Measurements from ENCODE around the gene SEC16A. TPM values are rescaled to one million over a fixed set of nuclear protein-coding genes. Genes with fewer than 3 reads are reported as not detected.

The SEC16A gene
- total RNA-seq, 1 donor from 2014 or later, result 23.4 TPM

DNA sequence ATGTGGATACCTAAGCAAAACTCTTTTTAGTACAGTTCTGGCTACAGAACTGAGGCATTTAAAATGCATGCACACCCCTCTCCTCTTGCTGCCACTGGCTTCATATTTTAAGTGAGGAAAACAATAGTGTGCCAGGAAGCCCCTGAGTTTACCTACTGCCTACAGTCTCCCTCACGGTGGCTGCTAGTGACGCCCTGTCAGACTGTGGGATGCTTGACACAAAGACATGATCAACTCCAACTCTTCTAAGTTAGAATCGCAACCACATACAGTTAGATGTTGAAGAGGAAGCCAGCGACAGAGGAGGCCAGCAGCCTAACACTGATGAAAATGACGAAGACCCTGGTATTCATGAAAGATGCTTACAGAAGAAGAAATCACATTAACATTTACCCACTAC lies 1.3 kb downstream of the SEC16A start:
- intact Hi-C loops (cut with micrococcal nuclease), result no loop called here
- TF ChIP-seq, protein P1, sequence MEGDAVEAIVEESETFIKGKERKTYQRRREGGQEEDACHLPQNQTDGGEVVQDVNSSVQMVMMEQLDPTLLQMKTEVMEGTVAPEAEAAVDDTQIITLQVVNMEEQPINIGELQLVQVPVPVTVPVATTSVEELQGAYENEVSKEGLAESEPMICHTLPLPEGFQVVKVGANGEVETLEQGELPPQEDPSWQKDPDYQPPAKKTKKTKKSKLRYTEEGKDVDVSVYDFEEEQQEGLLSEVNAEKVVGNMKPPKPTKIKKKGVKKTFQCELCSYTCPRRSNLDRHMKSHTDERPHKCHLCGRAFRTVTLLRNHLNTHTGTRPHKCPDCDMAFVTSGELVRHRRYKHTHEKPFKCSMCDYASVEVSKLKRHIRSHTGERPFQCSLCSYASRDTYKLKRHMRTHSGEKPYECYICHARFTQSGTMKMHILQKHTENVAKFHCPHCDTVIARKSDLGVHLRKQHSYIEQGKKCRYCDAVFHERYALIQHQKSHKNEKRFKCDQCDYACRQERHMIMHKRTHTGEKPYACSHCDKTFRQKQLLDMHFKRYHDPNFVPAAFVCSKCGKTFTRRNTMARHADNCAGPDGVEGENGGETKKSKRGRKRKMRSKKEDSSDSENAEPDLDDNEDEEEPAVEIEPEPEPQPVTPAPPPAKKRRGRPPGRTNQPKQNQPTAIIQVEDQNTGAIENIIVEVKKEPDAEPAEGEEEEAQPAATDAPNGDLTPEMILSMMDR (IDR thresholded peaks at IDR 0.05; ENCODE audit: borderline replicate concordance), result no peak
- Histone ChIP-seq H3K27ac (replicated peaks) (no peak overlapping the region), H3K4me3 (peak overlapping the region; percentile 99), H3K4me1 (peaks cover 57% of the 10 kb centered on the region), H3K9me3 (replicated peaks) (no peaks in the 10 kb centered on the region), H3K27me3 (ENCODE audit: low read depth) (no peaks in the 10 kb centered on the region), H3K36me3 (peaks cover 16% of the 10 kb centered on the region)
- no peak for DNase-seq

DNA sequence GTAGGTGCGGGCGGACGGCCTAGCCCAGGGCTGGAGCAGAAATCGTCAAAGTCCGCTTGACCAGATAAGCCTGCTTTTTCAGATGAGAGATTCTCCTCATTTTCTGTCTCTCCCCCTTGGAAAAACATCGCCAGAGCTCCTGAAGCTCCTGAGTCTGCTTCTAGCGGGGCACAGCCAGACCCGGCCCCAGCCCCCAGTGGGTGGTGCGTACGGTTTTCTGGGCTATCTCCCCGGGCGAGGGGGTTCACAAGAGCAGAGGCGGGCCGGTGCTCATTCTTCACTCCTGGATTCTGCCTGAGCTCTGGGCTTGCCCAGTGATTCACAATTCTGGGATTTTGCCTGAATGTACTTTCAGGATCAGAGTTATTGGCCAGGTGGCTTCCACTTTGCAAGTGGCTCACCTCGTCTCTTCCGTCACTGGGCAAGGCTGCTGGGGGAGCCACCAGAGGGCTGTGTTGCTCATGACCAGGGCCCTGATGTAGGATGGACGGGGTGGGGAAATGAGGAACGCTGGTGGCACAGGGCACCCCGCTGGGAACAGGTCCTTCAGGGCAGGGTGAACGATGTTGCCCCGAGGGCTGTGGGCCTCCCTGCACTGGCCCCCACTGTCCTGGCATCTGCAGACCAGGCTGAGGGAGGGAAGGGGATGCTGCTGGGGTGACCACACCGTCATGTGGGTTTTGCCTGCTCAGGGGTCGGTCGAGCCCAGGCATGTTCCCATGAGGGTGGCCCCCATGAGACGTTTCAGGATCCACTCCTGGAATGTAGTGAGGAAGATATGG lies 6.3 kb downstream of the SEC16A start:
- Histone ChIP-seq H3K4me1 (peaks cover 20% of the 10 kb centered on the region), H3K4me3 (no peak overlapping the region), H3K9me3 (replicated peaks) (no peaks in the 10 kb centered on the region), H3K36me3 (peaks cover 66% of the 10 kb centered on the region), H3K27ac (replicated peaks) (no peak overlapping the region), H3K27me3 (ENCODE audit: low read depth) (no peaks in the 10 kb centered on the region)
- DNase-seq, result no peak
- intact Hi-C loops (cut with micrococcal nuclease), result no loop called here
- TF ChIP-seq, protein P1 (IDR thresholded peaks at IDR 0.05; ENCODE audit: borderline replicate concordance), result no peak

DNA sequence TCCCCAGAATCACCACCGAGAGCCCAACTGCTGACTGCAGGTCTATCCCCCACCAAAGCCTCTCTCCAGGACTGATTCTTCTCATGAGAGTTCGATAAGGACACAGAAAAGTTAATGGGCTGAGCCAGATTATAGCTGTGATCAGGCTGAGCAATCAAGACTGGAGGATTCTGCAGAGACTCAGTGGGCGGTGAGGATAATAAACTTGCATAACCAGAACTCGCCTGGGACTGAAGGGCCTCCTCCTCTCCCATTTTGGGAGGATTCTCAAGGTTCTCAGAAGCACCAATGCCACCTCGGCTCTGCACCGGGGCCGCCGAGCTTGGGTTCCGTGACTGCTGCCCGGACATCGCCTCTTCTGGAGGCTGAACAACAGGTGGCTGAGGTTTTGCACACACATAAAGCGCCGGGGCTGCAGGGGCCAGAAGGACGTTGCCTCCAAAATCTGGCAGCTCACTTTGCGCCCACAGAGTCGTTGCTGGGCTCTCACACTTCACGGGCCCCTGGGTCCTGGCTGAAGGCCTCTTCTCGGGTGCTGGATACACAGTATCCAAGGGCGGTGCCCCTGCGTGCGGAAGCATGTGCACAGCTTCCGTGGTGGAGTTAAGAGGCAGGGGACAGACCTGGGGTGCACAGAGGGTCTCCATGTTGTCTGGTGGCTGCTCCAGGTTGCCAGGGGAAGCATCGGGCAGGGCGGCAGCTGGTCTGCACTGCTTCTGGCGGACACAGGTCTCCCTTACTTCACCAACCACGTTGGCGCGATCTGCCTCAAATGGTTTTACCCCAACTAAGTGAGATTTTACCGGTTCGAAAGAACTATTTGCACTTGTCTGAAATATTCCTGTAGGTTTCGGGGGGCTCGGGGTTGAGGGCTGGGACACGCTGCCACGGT lies 7.6 kb downstream of the SEC16A start:
- H3K4me1 ChIP-seq, result peaks cover 7% of the 10 kb centered on the region
- TF ChIP-seq, protein P1 (IDR thresholded peaks at IDR 0.05; ENCODE audit: borderline replicate concordance), result no peak
- no peaks in the 10 kb centered on the region for H3K27me3 ChIP-seq (ENCODE audit: low read depth)
- no peaks in the 10 kb centered on the region for H3K9me3 ChIP-seq (replicated peaks)
- peaks cover 79% of the 10 kb centered on the region for H3K36me3 ChIP-seq
- intact Hi-C loops (cut with micrococcal nuclease), result no loop called here
- no peak overlapping the region for H3K4me3 ChIP-seq
- DNase-seq, result no peak
- H3K27ac ChIP-seq (replicated peaks), result no peak overlapping the region

DNA sequence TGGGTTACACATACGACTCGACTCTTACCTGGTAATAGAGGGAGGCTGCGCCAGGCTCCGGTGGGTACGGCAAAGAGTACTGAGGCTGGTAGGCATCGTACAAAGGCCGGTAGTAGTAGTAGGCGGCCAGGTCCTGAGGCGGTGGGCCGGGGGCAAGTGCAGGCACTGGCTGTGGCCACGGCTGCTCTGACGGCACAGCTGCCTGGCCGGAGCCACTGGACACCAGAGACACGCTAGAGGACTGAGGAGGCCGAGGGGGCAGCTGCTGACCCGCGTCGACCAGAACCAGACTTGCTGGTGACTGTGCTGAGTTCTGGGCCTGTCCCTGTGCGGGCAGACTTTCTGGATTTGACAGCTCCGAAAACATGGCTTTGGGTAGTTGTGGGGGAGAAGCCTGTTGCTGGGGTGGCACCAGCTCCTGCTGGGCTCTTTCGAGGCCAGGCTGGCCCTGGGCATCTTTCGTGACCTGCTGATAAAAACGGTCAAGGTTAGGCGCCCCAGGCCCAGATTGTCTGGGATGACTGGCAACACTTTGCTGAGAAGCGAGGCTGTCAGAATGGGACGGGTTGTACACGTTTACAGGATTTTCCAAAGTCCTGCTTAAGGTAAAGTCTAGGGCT lies 8.7 kb downstream of the SEC16A start:
- Histone ChIP-seq H3K27me3 (ENCODE audit: low read depth) (no peaks in the 10 kb centered on the region), H3K36me3 (peaks cover 90% of the 10 kb centered on the region), H3K4me3 (no peak overlapping the region), H3K4me1 (no peaks in the 10 kb centered on the region), H3K27ac (replicated peaks) (no peak overlapping the region), H3K9me3 (replicated peaks) (no peaks in the 10 kb centered on the region)
- TF ChIP-seq, protein P1 (IDR thresholded peaks at IDR 0.05; ENCODE audit: borderline replicate concordance), result no peak
- no peak for DNase-seq
- intact Hi-C loops (cut with micrococcal nuclease), result no loop called here

DNA sequence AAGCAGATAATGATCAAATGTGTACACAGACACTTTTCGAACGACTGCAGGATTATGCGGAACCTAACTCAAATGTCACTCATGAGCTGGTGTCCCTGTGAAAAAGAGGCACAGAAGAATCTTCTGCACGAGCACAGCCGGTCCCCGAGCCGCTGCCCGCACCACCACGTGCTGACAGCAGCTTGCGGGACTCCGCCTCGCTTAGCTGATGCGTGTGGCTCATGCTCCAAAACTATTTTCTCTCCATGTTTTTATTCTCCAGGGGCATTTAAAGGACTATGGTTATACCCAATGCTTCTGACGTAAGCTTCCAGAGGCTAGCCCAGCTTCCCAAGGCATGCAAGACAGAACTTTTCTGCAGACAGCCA lies 9.5 kb downstream of the SEC16A start:
- Histone ChIP-seq H3K9me3 (replicated peaks) (no peaks in the 10 kb centered on the region), H3K36me3 (peaks cover 98% of the 10 kb centered on the region), H3K4me3 (no peak overlapping the region), H3K4me1 (no peaks in the 10 kb centered on the region), H3K27ac (replicated peaks) (no peak overlapping the region), H3K27me3 (ENCODE audit: low read depth) (no peaks in the 10 kb centered on the region)
- intact Hi-C loops (cut with micrococcal nuclease), result no loop called here
- TF ChIP-seq, protein P1 (IDR thresholded peaks at IDR 0.05; ENCODE audit: borderline replicate concordance), result no peak
- no peak for DNase-seq

Measured in left ventricle myocardium inferior (tissue), 1 donor.